ENCODE data around the gene ETFRF1.

DNA sequence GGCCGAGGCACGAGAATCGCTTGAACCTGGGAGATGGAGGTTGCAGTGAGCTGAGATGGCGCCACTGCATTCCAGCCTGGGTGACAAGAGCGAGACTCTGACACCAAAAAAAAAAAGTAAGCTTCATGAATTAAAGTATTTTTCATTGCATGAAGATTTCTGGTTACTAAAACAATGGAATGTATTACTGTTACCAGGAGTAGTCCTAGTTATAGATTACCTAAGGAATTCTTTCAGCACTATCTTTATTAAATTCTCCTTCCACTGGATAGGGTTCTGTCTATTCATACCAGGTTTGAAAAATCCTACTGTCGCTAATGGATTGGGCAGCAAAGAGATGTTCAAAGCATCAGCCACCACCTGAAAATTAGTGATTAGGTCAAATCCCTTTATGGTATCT is 12.4 kb downstream of the ETFRF1 start:
- TF ChIP-seq POLR2AphosphoS5 (IDR thresholded peaks at IDR 0.05; ENCODE audit: low read depth) = no peak
- TF ChIP-seq, protein P1, sequence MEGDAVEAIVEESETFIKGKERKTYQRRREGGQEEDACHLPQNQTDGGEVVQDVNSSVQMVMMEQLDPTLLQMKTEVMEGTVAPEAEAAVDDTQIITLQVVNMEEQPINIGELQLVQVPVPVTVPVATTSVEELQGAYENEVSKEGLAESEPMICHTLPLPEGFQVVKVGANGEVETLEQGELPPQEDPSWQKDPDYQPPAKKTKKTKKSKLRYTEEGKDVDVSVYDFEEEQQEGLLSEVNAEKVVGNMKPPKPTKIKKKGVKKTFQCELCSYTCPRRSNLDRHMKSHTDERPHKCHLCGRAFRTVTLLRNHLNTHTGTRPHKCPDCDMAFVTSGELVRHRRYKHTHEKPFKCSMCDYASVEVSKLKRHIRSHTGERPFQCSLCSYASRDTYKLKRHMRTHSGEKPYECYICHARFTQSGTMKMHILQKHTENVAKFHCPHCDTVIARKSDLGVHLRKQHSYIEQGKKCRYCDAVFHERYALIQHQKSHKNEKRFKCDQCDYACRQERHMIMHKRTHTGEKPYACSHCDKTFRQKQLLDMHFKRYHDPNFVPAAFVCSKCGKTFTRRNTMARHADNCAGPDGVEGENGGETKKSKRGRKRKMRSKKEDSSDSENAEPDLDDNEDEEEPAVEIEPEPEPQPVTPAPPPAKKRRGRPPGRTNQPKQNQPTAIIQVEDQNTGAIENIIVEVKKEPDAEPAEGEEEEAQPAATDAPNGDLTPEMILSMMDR (IDR thresholded peaks at IDR 0.05; ENCODE audit: insufficient read depth, low read length) = no peak
- TF ChIP-seq, protein P2, sequence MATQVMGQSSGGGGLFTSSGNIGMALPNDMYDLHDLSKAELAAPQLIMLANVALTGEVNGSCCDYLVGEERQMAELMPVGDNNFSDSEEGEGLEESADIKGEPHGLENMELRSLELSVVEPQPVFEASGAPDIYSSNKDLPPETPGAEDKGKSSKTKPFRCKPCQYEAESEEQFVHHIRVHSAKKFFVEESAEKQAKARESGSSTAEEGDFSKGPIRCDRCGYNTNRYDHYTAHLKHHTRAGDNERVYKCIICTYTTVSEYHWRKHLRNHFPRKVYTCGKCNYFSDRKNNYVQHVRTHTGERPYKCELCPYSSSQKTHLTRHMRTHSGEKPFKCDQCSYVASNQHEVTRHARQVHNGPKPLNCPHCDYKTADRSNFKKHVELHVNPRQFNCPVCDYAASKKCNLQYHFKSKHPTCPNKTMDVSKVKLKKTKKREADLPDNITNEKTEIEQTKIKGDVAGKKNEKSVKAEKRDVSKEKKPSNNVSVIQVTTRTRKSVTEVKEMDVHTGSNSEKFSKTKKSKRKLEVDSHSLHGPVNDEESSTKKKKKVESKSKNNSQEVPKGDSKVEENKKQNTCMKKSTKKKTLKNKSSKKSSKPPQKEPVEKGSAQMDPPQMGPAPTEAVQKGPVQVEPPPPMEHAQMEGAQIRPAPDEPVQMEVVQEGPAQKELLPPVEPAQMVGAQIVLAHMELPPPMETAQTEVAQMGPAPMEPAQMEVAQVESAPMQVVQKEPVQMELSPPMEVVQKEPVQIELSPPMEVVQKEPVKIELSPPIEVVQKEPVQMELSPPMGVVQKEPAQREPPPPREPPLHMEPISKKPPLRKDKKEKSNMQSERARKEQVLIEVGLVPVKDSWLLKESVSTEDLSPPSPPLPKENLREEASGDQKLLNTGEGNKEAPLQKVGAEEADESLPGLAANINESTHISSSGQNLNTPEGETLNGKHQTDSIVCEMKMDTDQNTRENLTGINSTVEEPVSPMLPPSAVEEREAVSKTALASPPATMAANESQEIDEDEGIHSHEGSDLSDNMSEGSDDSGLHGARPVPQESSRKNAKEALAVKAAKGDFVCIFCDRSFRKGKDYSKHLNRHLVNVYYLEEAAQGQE (IDR thresholded peaks at IDR 0.05; ENCODE audit: insufficient replicate concordance, low read depth) = no peak
- no peak for TF ChIP-seq GABPA (IDR thresholded peaks at IDR 0.05; ENCODE audit: low read depth)

Data from HL-60 (cell line).